Liver (tissue), 9 donors: Measurements from ENCODE around the gene IL1RAP. TPM values are rescaled to one million over a fixed set of nuclear protein-coding genes. Genes with fewer than 3 reads are reported as not detected.

Source experiments
- DNase-seq: peaks from one replicate; pipeline ENCODE4 v3.0.0-alpha.2; 2017; ENCODE audit warnings: low spot score
- H3K27ac ChIP-seq, 2 donors: one replicate each; pipeline ENCODE4 v1.7.0; 2013; ENCODE audit warnings: inconsistent platforms in 2 of 2, low read length in 2 of 2, control low read depth in 1 of 2, low read depth in 1 of 2, mild to moderate bottlenecking in 1 of 2
- H3K27me3 ChIP-seq, 4 donors: one replicate each; pipeline versions ENCODE4 v1.6.1 to v1.7.0; 2013; ENCODE audit warnings: low read length in 3 of 4, inconsistent platforms in 1 of 4, mild to moderate bottlenecking in 1 of 4, moderate library complexity in 1 of 4; ENCODE audit not compliant: control insufficient read depth in 4 of 4, insufficient read depth in 4 of 4
- H3K36me3 ChIP-seq, 4 donors: one replicate each; pipeline versions ENCODE4 v1.6.1 to v1.7.0; 2013; ENCODE audit warnings: low read length in 3 of 4, mild to moderate bottlenecking in 3 of 4, low read depth in 1 of 4, moderate library complexity in 1 of 4; ENCODE audit not compliant: control insufficient read depth in 4 of 4, insufficient read depth in 3 of 4
- H3K4me1 ChIP-seq, 4 donors: one replicate each; pipeline versions ENCODE4 v1.6.1 to v1.7.0; 2013; ENCODE audit warnings: low read length in 3 of 4, mild to moderate bottlenecking in 3 of 4, moderate library complexity in 1 of 4; ENCODE audit not compliant: control insufficient read depth in 4 of 4, insufficient read depth in 4 of 4
- H3K4me3 ChIP-seq, 3 donors: one replicate each; pipeline versions ENCODE4 v1.6.1 to v1.7.0; 2013; ENCODE audit warnings: low read length in 3 of 3, control low read depth in 1 of 3, low read depth in 1 of 3, mild to moderate bottlenecking in 1 of 3
- H3K9ac ChIP-seq, 2 donors: one replicate each; pipeline ENCODE4 v1.7.0; 2013; ENCODE audit warnings: low read length in 2 of 2, mild to moderate bottlenecking in 2 of 2, moderate library complexity in 2 of 2, control low read depth in 1 of 2, low read depth in 1 of 2
- H3K9me3 ChIP-seq, 4 donors: one replicate each; pipeline versions ENCODE4 v1.6.1 to v1.7.0; 2013; ENCODE audit warnings: low read length in 3 of 4; ENCODE audit not compliant: control insufficient read depth in 4 of 4
- CTCF ChIP-seq: fragments of 150-350 bp; IDR thresholded peaks from 2 replicates; pipeline ENCODE4 v1.5.1; 2017; ENCODE audit warnings: improper control_type of control experiment, low read depth, low read length; ENCODE audit not compliant: missing input control
- EGR1 ChIP-seq, 2 donors: IDR thresholded peaks; 2 replicates each; pipeline ENCODE4 v1.6.1; 2016 to 2018; ENCODE audit warnings: antibody characterized with exemption in 2 of 2, low read depth in 2 of 2
- FOXA1 ChIP-seq: IDR thresholded peaks from 2 replicates; pipeline ENCODE4 v1.6.1; 2016; ENCODE audit warnings: antibody characterized with exemption
- FOXA2 ChIP-seq: IDR thresholded peaks from 2 replicates; pipeline ENCODE4 v1.6.1; 2016; ENCODE audit warnings: antibody characterized with exemption
- GABPA ChIP-seq, 2 donors: IDR thresholded peaks in 1 of 2; conservative IDR thresholded peaks in 1 of 2; 2 replicates each; pipeline ENCODE4 v1.6.1; 2016; ENCODE audit warnings: antibody characterized with exemption in 2 of 2, mild to moderate bottlenecking in 1 of 2, moderate library complexity in 1 of 2
- HNF4A ChIP-seq, 2 donors: conservative IDR thresholded peaks; 2 replicates each; pipeline ENCODE4 v1.6.1; 2016; ENCODE audit warnings: antibody characterized with exemption in 2 of 2, mild to moderate bottlenecking in 2 of 2
- HNF4G ChIP-seq: IDR thresholded peaks from 2 replicates; pipeline ENCODE4 v1.6.1; 2016; ENCODE audit warnings: antibody characterized with exemption
- JUND ChIP-seq, 2 donors: IDR thresholded peaks; 2 replicates each; pipeline ENCODE4 v1.6.1; 2016; ENCODE audit warnings: antibody characterized with exemption in 2 of 2
- NR2F2 ChIP-seq: IDR thresholded peaks from 2 replicates; pipeline ENCODE4 v1.6.1; 2016; ENCODE audit warnings: antibody characterized with exemption
- RAD21 ChIP-seq, 2 donors: IDR thresholded peaks; 2 replicates each; pipeline ENCODE4 v1.6.1; 2016; ENCODE audit warnings: antibody characterized with exemption in 2 of 2, mild to moderate bottlenecking in 2 of 2
- RXRA ChIP-seq, 2 donors: IDR thresholded peaks; 2 replicates each; pipeline ENCODE4 v1.6.1; 2017 to 2018; ENCODE audit warnings: antibody characterized with exemption in 2 of 2, mild to moderate bottlenecking in 1 of 2
- SP1 ChIP-seq: IDR thresholded peaks from 2 replicates; pipeline ENCODE4 v1.6.1; 2018; ENCODE audit warnings: antibody characterized with exemption, mild to moderate bottlenecking
- TAF1 ChIP-seq: conservative IDR thresholded peaks from 2 replicates; pipeline ENCODE4 v1.6.1; 2016; ENCODE audit warnings: antibody characterized with exemption, mild to moderate bottlenecking
- YY1 ChIP-seq: IDR thresholded peaks from 2 replicates; pipeline ENCODE4 v1.6.1; 2016; ENCODE audit warnings: antibody characterized with exemption, mild to moderate bottlenecking
- WGBS: extraction: QIAGEN DNeasy Blood & Tissue Kit; methylation state at CpG from one replicate; pipeline ENCODE4 v1.1.7; 2013; 5-methylcytosine and 5-hydroxymethylcytosine counted together
- polyA plus RNA-seq, 2 donors: library from polyadenylated mRNA; stranded (reverse) in 1 of 2; unstranded in 1 of 2; fragments of 200-250 nt in 1 of 2; fragments of >200 nt in 1 of 2; fragmentation: Nextera tagmentation in 1 of 2; extraction: Ambion mirVana in 1 of 2; gene quantifications; one replicate each; pipeline versions ENCODE4 v1.2.1 to v1.2.3, GENCODE V29; 2013 to 2015
- total RNA-seq, 2 donors: library from RNA; depleted of rRNA; stranded (reverse); fragments of >200 nt; gene quantifications; one replicate each; pipeline ENCODE4 v1.2.3, GENCODE V29; 2014
- TF ChIP-seq, protein P1 (sequence below): IDR thresholded peaks from 2 replicates; pipeline ENCODE4 v1.6.1; 2016; ENCODE audit warnings: antibody characterized with exemption
- TF ChIP-seq, protein P2 (sequence below): IDR thresholded peaks from 2 replicates; pipeline ENCODE4 v1.6.1; 2016; ENCODE audit warnings: antibody characterized with exemption
- TF ChIP-seq, protein P3 (sequence below): IDR thresholded peaks from 2 replicates; pipeline ENCODE4 v1.6.1; 2016; ENCODE audit warnings: antibody characterized with exemption, mild to moderate bottlenecking
- TF ChIP-seq, protein P4 (sequence below): IDR thresholded peaks from 2 replicates; pipeline ENCODE4 v1.6.1; 2016; ENCODE audit warnings: antibody characterized with exemption
- donor health status: healthy.
- donor health status: healthy.
- donor health status: healthy.
- donor health status: healthy.
- donor health status: healthy.

IL1RAP gene
- total and polyA plus RNA-seq, 4 donors = 53.7 to 230 (median 71.6) TPM

DNA sequence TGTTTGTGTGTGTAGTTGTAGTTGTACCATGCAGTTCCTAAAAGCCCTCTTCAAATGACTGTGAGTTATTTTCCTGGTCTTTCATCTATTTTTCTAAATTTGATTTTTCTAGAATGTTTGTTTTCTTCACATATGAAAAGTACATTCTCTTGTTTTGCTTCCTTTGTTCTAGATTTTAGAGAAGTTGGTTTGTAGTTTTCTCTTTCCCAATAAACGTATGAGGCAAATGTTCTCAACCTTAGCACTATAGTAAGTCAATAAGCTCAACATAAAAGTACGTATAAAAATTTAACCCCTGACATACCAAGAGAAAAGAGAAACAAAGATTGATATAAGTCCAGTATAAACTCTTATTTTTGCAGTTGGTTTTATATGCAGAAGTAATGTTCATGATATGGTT is 74.7 kb downstream of the IL1RAP start:
- Histone ChIP-seq H3K9ac (no peak overlapping the region), H3K4me3 (no peak overlapping the region), H3K27me3 (no peaks in the 10 kb centered on the region), H3K36me3 (peaks cover 0 to 5% (median 2%) of the 10 kb centered on the region in 4 donors), H3K27ac (no peak overlapping the region), H3K4me1 (peaks cover 4 to 32% (median 12%) of the 10 kb centered on the region in 4 donors), H3K9me3 (no peaks in the 10 kb centered on the region)
- WGBS = 60% methylated on average over 2 of the region's 2 CpGs
- no peak for DNase-seq
- TF ChIP-seq HNF4G (no peak), JUND (IDR thresholded peaks at IDR 0.05) (no peak), RXRA (IDR thresholded peaks at IDR 0.05) (no peak), CTCF (no peak), FOXA2 (no peak), RAD21 (IDR thresholded peaks at IDR 0.05) (no peak), TAF1 (no peak), YY1 (no peak), HNF4A (conservative IDR thresholded peaks at IDR 0.05) (no peak), SP1 (no peak), NR2F2 (no peak), GABPA (IDR thresholded peaks at IDR 0.05 in 1 of 2, conservative IDR thresholded peaks at IDR 0.05 in 1 of 2) (no peak), FOXA1 (no peak), EGR1 (IDR thresholded peaks at IDR 0.05; ENCODE audit: low read depth in 2 of 2) (no peak)
- TF ChIP-seq, protein P1, sequence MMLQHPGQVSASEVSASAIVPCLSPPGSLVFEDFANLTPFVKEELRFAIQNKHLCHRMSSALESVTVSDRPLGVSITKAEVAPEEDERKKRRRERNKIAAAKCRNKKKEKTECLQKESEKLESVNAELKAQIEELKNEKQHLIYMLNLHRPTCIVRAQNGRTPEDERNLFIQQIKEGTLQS = no peak
- TF ChIP-seq, protein P2, sequence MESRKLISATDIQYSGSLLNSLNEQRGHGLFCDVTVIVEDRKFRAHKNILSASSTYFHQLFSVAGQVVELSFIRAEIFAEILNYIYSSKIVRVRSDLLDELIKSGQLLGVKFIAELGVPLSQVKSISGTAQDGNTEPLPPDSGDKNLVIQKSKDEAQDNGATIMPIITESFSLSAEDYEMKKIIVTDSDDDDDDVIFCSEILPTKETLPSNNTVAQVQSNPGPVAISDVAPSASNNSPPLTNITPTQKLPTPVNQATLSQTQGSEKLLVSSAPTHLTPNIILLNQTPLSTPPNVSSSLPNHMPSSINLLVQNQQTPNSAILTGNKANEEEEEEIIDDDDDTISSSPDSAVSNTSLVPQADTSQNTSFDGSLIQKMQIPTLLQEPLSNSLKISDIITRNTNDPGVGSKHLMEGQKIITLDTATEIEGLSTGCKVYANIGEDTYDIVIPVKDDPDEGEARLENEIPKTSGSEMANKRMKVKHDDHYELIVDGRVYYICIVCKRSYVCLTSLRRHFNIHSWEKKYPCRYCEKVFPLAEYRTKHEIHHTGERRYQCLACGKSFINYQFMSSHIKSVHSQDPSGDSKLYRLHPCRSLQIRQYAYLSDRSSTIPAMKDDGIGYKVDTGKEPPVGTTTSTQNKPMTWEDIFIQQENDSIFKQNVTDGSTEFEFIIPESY = no peak
- TF ChIP-seq, protein P3, sequence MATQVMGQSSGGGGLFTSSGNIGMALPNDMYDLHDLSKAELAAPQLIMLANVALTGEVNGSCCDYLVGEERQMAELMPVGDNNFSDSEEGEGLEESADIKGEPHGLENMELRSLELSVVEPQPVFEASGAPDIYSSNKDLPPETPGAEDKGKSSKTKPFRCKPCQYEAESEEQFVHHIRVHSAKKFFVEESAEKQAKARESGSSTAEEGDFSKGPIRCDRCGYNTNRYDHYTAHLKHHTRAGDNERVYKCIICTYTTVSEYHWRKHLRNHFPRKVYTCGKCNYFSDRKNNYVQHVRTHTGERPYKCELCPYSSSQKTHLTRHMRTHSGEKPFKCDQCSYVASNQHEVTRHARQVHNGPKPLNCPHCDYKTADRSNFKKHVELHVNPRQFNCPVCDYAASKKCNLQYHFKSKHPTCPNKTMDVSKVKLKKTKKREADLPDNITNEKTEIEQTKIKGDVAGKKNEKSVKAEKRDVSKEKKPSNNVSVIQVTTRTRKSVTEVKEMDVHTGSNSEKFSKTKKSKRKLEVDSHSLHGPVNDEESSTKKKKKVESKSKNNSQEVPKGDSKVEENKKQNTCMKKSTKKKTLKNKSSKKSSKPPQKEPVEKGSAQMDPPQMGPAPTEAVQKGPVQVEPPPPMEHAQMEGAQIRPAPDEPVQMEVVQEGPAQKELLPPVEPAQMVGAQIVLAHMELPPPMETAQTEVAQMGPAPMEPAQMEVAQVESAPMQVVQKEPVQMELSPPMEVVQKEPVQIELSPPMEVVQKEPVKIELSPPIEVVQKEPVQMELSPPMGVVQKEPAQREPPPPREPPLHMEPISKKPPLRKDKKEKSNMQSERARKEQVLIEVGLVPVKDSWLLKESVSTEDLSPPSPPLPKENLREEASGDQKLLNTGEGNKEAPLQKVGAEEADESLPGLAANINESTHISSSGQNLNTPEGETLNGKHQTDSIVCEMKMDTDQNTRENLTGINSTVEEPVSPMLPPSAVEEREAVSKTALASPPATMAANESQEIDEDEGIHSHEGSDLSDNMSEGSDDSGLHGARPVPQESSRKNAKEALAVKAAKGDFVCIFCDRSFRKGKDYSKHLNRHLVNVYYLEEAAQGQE = no peak
- TF ChIP-seq, protein P4, sequence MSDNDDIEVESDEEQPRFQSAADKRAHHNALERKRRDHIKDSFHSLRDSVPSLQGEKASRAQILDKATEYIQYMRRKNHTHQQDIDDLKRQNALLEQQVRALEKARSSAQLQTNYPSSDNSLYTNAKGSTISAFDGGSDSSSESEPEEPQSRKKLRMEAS = no peak
